AG10803 (cell line): ENCODE results near the gene ACTL8.

Experiments
- DNase-seq: peaks from one replicate; pipeline ENCODE4 v3.0.0; 2010; ENCODE audit warnings: low read depth
- H3K4me3 ChIP-seq: 2 replicates; pipeline ENCODE4 v1.5.1; 2011; ENCODE audit warnings: mild to moderate bottlenecking, low read length, control low read depth
- CTCF ChIP-seq: conservative IDR thresholded peaks from 2 replicates; pipeline ENCODE4 v1.5.1; 2011; ENCODE audit warnings: mild to moderate bottlenecking, low read length, control low read depth, inconsistent platforms

ACTL8 gene

GRCh38 chr1:17839641-17840196 lies 84.6 kb downstream of the ACTL8 start:
- no peak for DNase-seq
- no peak for TF ChIP-seq CTCF
- no peak overlapping the region for H3K4me3 ChIP-seq

- H3K4me3 ChIP-seq, result no peak overlapping the region
- TF ChIP-seq CTCF, result no peak
- DNase-seq, result no peak
These were observed 86.8 kb downstream of the ACTL8 start for GRCh38 chr1:17841944-17842343.

- no peak for TF ChIP-seq CTCF
- no peak for DNase-seq
These were observed 87.6 kb downstream of the ACTL8 start for GRCh38 chr1:17842686-17843085.

GRCh38 chr1:17844185-17844826 lies 89.2 kb downstream of the ACTL8 start:
- no peak for TF ChIP-seq CTCF
- DNase-seq, result no peak
- no peak overlapping the region for H3K4me3 ChIP-seq

More at GRCh38 chr1:17842686-17843085, 87.6 kb downstream of the ACTL8 start:
- H3K4me3 ChIP-seq, result no peak overlapping the region

GRCh38 chr1:17845583-17845982 lies 90.5 kb downstream of the ACTL8 start:
- TF ChIP-seq CTCF, result no peak
- H3K4me3 ChIP-seq, result no peak overlapping the region
- no peak for DNase-seq

GRCh38 chr1:17846341-17846740 lies 91.2 kb downstream of the ACTL8 start:
- no peak overlapping the region for H3K4me3 ChIP-seq
- no peak for DNase-seq
- TF ChIP-seq CTCF, result no peak

- no peak for TF ChIP-seq CTCF
- H3K4me3 ChIP-seq, result no peak overlapping the region
- no peak for DNase-seq
These were observed 92.0 kb downstream of the ACTL8 start for GRCh38 chr1:17847111-17847510.
